Sigmoid colon (tissue), 7 donors: Measurements from ENCODE around the gene DLK2. TPM values are rescaled to one million over a fixed set of nuclear protein-coding genes. Genes with fewer than 3 reads are reported as not detected.

Experiments
- DNase-seq: peaks from one replicate; pipeline ENCODE4 v3.0.0-alpha.2; 2019
- H3K27ac ChIP-seq, 4 donors: fragments of 200-600 bp; sonication (generic); one replicate each; pipeline ENCODE4 v1.5.1; 2016 to 2019; ENCODE audit warnings: mild to moderate bottlenecking in 1 of 4
- H3K27me3 ChIP-seq, 3 donors: fragments of 200-600 bp; sonication (generic); one replicate each; pipeline ENCODE4 v1.5.1; 2019; ENCODE audit warnings: mild to moderate bottlenecking in 1 of 3
- H3K36me3 ChIP-seq, 4 donors: fragments of 200-600 bp; sonication (generic); one replicate each; pipeline ENCODE4 v1.5.1; 2016 to 2019
- H3K4me1 ChIP-seq, 4 donors: fragments of 200-600 bp; sonication (generic); one replicate each; pipeline ENCODE4 v1.5.1; 2017 to 2019
- H3K4me3 ChIP-seq, 4 donors: fragments of 200-600 bp; sonication (generic); one replicate each; pipeline ENCODE4 v1.5.1; 2017 to 2019; ENCODE audit warnings: mild to moderate bottlenecking in 2 of 4, moderate library complexity in 1 of 4
- H3K9me3 ChIP-seq, 4 donors: fragments of 200-600 bp in 3 of 4; sonication (generic) in 3 of 4; one replicate each; pipeline versions ENCODE4 v1.5.1 to v1.6.1; 2013 to 2019
- EP300 ChIP-seq, 4 donors: sonication (generic); formaldehyde crosslinking; IDR thresholded peaks; one replicate each; pipeline ENCODE4 v1.6.1; 2017; ENCODE audit warnings: antibody characterized with exemption in 4 of 4
- POLR2A ChIP-seq, 2 donors: fragments of 450-650 bp; IDR thresholded peaks; one replicate each; pipeline ENCODE4 v1.6.1; 2016; ENCODE audit warnings: antibody characterized with exemption in 2 of 2, mild to moderate bottlenecking in 2 of 2, moderate library complexity in 2 of 2
- POLR2AphosphoS5 ChIP-seq, 4 donors: sonication (generic); formaldehyde crosslinking; IDR thresholded peaks; one replicate each; pipeline ENCODE4 v1.6.1; 2017; ENCODE audit warnings: antibody characterized with exemption in 4 of 4
- WGBS, 2 donors: extraction: QIAGEN DNeasy Blood & Tissue Kit; methylation state at CpG; one replicate each; pipeline ENCODE4 v1.1.7; 2013; 5-methylcytosine and 5-hydroxymethylcytosine counted together
- intact Hi-C: fragments of 100-400 bp; cut with DNase I; formaldehyde crosslinking; loops from one replicate; pipeline ENCODE4 v1.15.1; 2023
- polyA plus RNA-seq, 3 donors: library from polyadenylated mRNA; stranded (reverse); fragments of 200-250 nt; gene quantifications; one replicate each; pipeline ENCODE4 v1.2.3, GENCODE V29; 2013
- total RNA-seq, 4 donors: library from RNA; depleted of rRNA; stranded (reverse); fragments of >200 nt; gene quantifications; one replicate each; pipeline ENCODE4 v1.1.0, GENCODE V29; 2016
- TF ChIP-seq, protein P1 (sequence below), 4 experiments: fragments of 450-650 bp in 3 of 4; fragments of 200-600 bp in 1 of 4; IDR thresholded peaks; one replicate each; pipeline ENCODE4 v1.5.1; 2016 to 2019; ENCODE audit warnings: antibody characterized with exemption in 4 of 4, mild to moderate bottlenecking in 3 of 4, moderate library complexity in 2 of 4
- donor health status: healthy with polysubstance abuse.
- donor health status: Bipolar disorder and iron deficiency.
- donor health status: healthy.

DLK2 gene
- total and polyA plus RNA-seq, 7 donors: 0.64 TPM; not detected in 6

DNA sequence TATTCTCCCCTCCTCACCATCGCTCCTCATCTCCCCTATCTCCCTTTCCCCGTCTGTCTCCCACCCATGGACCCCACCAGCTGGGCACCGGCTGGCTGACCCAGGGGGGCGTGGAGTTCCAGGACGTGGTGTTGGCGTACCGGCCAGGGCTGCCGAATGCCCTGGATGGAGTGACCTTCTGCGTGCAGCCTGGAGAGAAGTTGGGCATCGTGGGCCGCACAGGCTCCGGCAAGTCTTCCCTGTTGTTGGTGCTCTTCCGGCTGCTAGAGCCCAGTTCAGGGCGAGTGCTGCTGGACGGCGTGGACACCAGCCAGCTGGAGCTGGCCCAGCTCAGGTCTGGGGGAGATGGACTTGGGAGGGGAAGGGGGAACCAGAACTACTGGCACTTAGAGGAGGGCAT lies 7.7 kb downstream of the DLK2 start:
- no peaks in the 10 kb centered on the region for H3K27me3 ChIP-seq

DNA sequence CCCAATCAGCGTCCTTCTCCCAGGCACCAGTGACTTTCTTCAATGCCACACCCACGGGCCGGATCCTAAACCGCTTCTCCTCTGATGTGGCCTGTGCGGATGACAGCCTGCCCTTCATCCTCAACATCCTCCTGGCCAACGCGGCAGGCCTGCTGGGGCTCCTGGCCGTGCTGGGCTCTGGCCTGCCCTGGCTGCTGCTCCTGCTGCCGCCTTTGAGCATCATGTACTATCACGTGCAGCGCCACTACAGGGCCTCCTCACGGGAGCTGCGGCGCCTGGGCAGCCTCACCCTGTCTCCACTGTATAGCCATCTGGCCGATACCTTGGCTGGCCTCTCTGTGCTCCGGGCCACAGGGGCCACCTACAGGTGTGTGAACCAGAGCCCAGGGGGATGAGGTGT lies 9.8 kb downstream of the DLK2 start:
- peaks cover 44 to 99% (median 70%) of the 10 kb centered on the region in 4 donors for H3K36me3 ChIP-seq
- 90 to 93% methylated on average over 16 of the region's 16 CpGs for WGBS, 2 donors
- H3K4me1 ChIP-seq: no peaks in the 10 kb centered on the region
- no peaks in the 10 kb centered on the region for H3K9me3 ChIP-seq
- no peak for DNase-seq
- H3K27ac ChIP-seq: no peak overlapping the region
- no peaks in the 10 kb centered on the region for H3K27me3 ChIP-seq
- H3K4me3 ChIP-seq: no peak overlapping the region
- TF ChIP-seq POLR2A (IDR thresholded peaks at IDR 0.05): no peak
- TF ChIP-seq, protein P1, sequence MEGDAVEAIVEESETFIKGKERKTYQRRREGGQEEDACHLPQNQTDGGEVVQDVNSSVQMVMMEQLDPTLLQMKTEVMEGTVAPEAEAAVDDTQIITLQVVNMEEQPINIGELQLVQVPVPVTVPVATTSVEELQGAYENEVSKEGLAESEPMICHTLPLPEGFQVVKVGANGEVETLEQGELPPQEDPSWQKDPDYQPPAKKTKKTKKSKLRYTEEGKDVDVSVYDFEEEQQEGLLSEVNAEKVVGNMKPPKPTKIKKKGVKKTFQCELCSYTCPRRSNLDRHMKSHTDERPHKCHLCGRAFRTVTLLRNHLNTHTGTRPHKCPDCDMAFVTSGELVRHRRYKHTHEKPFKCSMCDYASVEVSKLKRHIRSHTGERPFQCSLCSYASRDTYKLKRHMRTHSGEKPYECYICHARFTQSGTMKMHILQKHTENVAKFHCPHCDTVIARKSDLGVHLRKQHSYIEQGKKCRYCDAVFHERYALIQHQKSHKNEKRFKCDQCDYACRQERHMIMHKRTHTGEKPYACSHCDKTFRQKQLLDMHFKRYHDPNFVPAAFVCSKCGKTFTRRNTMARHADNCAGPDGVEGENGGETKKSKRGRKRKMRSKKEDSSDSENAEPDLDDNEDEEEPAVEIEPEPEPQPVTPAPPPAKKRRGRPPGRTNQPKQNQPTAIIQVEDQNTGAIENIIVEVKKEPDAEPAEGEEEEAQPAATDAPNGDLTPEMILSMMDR (IDR thresholded peaks at IDR 0.05): no peak
- no peak for TF ChIP-seq EP300 (IDR thresholded peaks at IDR 0.05)
- TF ChIP-seq POLR2AphosphoS5 (IDR thresholded peaks at IDR 0.05): no peak
- intact Hi-C loops: no loop called here

More for the DNA sequence above, 7.7 kb downstream of the DLK2 start:
- TF ChIP-seq POLR2A (IDR thresholded peaks at IDR 0.05) (no peak), EP300 (IDR thresholded peaks at IDR 0.05) (no peak), POLR2AphosphoS5 (IDR thresholded peaks at IDR 0.05) (no peak)
- TF ChIP-seq, protein P1 (IDR thresholded peaks at IDR 0.05): no peak
- H3K9me3 ChIP-seq: no peaks in the 10 kb centered on the region
- DNase-seq: no peak
- no peak overlapping the region for H3K27ac ChIP-seq
- H3K4me3 ChIP-seq: no peak overlapping the region
- 95 to 97% methylated on average over 16 of the region's 16 CpGs for whole genome bisulfite sequencing, 2 donors
- intact Hi-C loops: no loop called here
- peaks cover 45 to 96% (median 71%) of the 10 kb centered on the region in 4 donors for H3K36me3 ChIP-seq
- H3K4me1 ChIP-seq: no peaks in the 10 kb centered on the region

DNA sequence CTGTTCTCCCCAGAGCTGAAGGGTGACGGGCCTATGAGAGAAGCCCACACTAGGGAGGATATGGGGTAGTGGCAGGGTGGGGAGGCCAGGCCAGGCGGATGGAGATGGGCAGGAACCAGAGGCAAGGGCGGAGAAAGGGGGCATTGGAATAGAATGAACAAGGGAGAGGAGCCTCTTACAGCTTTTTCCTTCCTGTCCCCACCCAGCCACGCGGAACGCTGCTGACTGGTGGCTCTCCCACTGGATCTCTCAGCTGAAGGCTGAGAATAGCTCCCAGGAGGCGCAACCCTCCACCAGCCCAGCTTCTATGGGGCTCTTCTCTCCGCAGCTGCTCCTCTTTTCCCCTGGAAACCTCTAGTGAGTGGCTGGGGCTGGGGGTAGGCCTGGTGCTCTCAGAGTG lies 10.8 kb downstream of the DLK2 start:
- TF ChIP-seq, protein P1 (IDR thresholded peaks at IDR 0.05): no peak
- TF ChIP-seq POLR2A (IDR thresholded peaks at IDR 0.05) (no peak), POLR2AphosphoS5 (IDR thresholded peaks at IDR 0.05) (no peak), EP300 (IDR thresholded peaks at IDR 0.05) (no peak)
- Histone ChIP-seq H3K27me3 (no peaks in the 10 kb centered on the region), H3K4me3 (no peak overlapping the region), H3K4me1 (no peaks in the 10 kb centered on the region), H3K9me3 (no peaks in the 10 kb centered on the region), H3K27ac (no peak overlapping the region), H3K36me3 (peaks cover 40 to 97% (median 61%) of the 10 kb centered on the region in 4 donors)
- no peak for DNase-seq
- intact Hi-C loops: no loop called here
- WGBS, 2 donors: 93 to 98% methylated on average over 8 of the region's 8 CpGs

DNA sequence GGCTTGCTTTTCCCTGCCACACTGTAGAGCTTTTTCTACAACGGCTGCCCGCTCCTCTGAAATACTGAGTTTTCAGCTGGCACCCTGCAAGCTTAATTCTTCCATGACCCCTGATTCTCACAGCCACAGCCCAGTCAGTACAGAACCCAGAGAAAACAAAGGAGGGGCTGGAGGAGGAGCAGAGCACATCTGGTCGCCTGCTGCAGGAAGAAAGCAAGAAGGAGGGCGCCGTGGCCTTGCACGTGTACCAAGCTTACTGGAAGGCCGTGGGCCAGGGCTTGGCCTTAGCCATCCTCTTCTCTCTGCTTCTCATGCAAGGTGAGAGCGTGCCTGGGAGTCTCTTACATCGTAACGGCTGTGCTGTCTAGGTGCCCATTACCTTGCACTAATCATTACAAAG lies 11.3 kb downstream of the DLK2 start:
- 89 to 91% methylated on average over 10 of the region's 10 CpGs for WGBS, 2 donors
- Histone ChIP-seq H3K27ac (no peak overlapping the region), H3K9me3 (no peaks in the 10 kb centered on the region), H3K4me3 (no peak overlapping the region), H3K36me3 (peaks cover 34 to 97% (median 57%) of the 10 kb centered on the region in 4 donors), H3K4me1 (no peaks in the 10 kb centered on the region), H3K27me3 (no peaks in the 10 kb centered on the region)
- intact Hi-C loops: no loop called here
- TF ChIP-seq POLR2A (IDR thresholded peaks at IDR 0.05) (no peak), POLR2AphosphoS5 (IDR thresholded peaks at IDR 0.05) (no peak), EP300 (IDR thresholded peaks at IDR 0.05) (no peak)
- DNase-seq: no peak

DNA sequence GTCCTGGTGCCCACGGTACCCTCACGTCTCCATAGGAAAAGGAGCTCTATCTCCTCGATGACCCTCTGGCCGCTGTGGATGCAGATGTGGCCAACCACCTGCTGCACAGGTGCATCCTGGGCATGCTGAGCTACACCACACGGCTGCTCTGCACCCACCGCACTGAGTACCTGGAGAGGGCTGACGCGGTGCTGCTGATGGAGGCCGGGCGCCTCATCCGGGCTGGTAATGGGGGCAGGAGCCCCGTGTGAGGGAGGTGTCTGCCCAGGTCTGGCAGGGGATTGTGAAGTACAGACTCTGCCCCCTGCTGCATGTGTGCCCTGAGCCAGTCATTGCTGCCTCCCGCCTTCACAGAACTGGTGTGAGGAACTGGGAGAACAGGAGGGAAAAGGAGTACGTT lies 12.4 kb downstream of the DLK2 start:
- TF ChIP-seq EP300 (IDR thresholded peaks at IDR 0.05): no peak
- TF ChIP-seq, protein P1 (IDR thresholded peaks at IDR 0.05): no peak
- TF ChIP-seq POLR2AphosphoS5 (IDR thresholded peaks at IDR 0.05): no peak
- no peak for TF ChIP-seq POLR2A (IDR thresholded peaks at IDR 0.05)
- Histone ChIP-seq H3K4me3 (no peak overlapping the region), H3K27ac (no peak overlapping the region), H3K4me1 (no peaks in the 10 kb centered on the region), H3K36me3 (peaks cover 23 to 95% (median 51%) of the 10 kb centered on the region in 4 donors), H3K9me3 (no peaks in the 10 kb centered on the region), H3K27me3 (no peaks in the 10 kb centered on the region)
- no peak for DNase-seq
- 93 to 94% methylated on average over 14 of the region's 14 CpGs for WGBS, 2 donors
- intact Hi-C loops: no loop called here
